ENCODE measurements around the gene KDM4D.
"Not testable (repeated sequence)": the region's sequence is repeated elsewhere in the genome, so short reads cannot be mapped to it uniquely, and the experiment has no call there.

Gene KDM4D

GRCh38 chr11:95035316-95035715 lies 61.8 kb downstream of the KDM4D start:
- no peak for DNase-seq

- DNase-seq, result not testable (repeated sequence)
Observed at GRCh38 chr11:95037356-95038035, 64.0 kb downstream of the KDM4D start.

GRCh38 chr11:95042239-95042638 lies 68.7 kb downstream of the KDM4D start:
- DNase-seq, result no peak

- no peak for DNase-seq
Observed at GRCh38 chr11:95042906-95043305, 69.4 kb downstream of the KDM4D start.

- no peak for DNase-seq
Observed at GRCh38 chr11:95044010-95044409, 70.5 kb downstream of the KDM4D start.

- DNase-seq, result no peak
Observed at GRCh38 chr11:95045812-95046211, 72.3 kb downstream of the KDM4D start.

Data from GDM1 (cell line).